Left ventricle myocardium superior (tissue), 1 donor: ENCODE data around the gene RTN4RL1. TPM values are rescaled to one million over a fixed set of nuclear protein-coding genes. Genes with fewer than 3 reads are reported as not detected.
"Not testable (repeated sequence)": the region's sequence is repeated elsewhere in the genome, so short reads cannot be mapped to it uniquely, and the experiment has no call there.

Source experiments
- ATAC-seq: fragments of 200-7000 bp; cut with Tn5 transposase; one replicate; pipeline ENCODE4 v1.9.1; 2020; ENCODE audit warnings: mild to moderate bottlenecking, moderate library complexity
- DNase-seq: peaks from one replicate; pipeline ENCODE4 v3.0.0-alpha.2; 2020
- intact Hi-C: fragments of 100-400 bp; cut with micrococcal nuclease; formaldehyde crosslinking; loops from one replicate; pipeline ENCODE4 v1.11.0; 2022
- total RNA-seq: library from RNA; stranded (reverse); fragmentation: NEBNext Ultra II Directional; extraction: Animal tissue kit (Norgen Biotek cat#: 25700); gene quantifications from one replicate; pipeline ENCODE4 v1.2.1, GENCODE V29; 2021
- donor health status: DM: no; HTN: yes; CAD: no; lungs with severe emphysema.

RTN4RL1 gene
- total RNA-seq, 1 donor from 2014 or later = 1.9 TPM

DNA sequence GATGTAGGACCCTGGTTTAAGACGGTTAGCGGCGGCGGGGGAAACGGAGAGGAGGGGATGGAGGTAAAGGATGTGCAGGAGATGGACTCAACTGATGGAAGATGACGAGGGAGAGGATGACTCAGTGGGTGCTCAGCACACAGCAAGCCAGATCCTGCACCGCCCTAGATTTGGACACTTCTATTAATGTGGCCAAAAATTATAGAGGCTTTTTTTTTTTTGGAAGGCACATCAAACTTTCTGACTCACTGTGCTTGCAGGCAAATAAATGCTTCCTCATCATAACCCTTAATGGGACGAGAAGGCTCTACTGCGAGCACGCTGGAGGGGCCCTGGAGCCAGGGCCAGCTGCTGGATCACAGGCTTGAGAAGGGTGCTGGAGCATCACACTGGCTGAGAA, 36.0 kb downstream of the RTN4RL1 start:
- ATAC-seq = peak; percentile 37
- DNase-seq = peak; percentile 31
- intact Hi-C loops = no loop called here

DNA sequence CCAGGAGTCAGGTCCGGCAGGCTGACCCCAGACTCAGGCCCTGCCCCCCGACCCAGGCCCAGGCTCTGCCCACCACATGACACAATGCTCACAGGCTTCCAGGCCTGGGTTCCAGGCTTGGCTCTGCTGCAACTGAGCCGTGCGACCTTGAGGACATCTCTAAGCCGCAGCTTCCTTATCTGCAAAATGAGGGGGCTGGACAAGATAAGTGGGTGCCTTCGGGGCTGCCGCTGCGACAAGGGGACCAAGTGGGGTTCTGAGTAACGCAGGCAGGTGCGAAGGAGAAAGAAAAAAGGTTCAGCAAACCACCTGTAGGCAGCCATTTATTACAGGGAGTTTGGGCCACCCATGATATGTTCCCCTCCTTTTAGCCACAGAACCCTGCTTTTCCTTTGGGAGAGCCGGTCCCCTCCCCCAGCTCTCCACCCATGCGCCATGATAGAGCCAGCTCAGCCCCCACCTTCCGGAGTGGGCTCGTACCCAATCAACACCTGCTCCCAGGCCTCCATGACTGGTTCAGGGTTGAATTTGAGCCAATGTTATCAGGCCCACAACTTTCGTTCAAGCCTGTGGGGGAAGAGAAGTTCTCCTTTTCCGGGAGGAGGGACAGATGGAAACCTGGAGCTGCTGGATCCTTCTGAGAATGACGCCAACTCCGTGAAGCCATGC, 38.2 kb downstream of the RTN4RL1 start:
- DNase-seq = no peak
- intact Hi-C loops = no loop called here
- ATAC-seq = peak; percentile 16

DNA sequence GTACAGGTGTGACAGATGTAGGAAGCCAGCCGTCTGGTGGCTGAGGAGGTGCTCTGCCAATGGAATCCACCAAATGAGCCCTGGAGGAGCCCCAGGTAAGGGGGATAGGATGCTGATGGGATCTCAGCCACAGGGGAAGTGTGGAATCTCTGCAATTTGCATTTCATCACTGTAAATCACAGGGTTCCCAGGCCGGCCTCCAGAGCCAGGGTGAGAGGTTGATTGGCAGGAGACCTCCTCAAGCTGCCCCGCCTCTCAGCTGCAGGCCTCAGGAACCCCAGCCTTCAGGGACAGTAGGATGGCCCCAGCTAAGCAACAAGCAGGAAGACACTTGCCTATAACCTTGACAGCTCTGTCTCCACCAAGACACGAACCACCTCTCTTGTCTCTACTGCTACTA, 39.4 kb downstream of the RTN4RL1 start:
- ATAC-seq (no peak), DNase-seq (no peak)
- intact Hi-C loops = no loop called here

DNA sequence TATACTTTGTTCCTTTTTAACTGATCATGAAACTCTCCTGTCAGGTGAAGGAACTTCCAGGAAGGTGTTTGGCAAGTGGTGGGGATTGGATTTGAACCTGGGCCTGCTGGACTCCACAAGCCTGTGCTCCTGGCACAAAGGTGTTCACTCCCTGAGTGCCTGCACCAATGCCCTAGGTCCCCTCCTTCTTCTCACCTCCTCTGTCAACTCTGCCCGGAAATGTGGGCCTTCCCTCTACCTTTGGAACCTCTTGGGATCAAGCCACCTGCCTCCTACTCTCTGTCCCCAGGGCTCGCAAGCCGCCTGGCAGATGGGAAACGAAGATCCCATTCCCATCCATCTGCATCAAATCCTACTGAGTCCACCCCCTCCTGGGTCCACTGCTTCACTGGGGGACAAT, 40.0 kb downstream of the RTN4RL1 start:
- intact Hi-C loops = no loop called here
- DNase-seq = no peak
- no peak for ATAC-seq

DNA sequence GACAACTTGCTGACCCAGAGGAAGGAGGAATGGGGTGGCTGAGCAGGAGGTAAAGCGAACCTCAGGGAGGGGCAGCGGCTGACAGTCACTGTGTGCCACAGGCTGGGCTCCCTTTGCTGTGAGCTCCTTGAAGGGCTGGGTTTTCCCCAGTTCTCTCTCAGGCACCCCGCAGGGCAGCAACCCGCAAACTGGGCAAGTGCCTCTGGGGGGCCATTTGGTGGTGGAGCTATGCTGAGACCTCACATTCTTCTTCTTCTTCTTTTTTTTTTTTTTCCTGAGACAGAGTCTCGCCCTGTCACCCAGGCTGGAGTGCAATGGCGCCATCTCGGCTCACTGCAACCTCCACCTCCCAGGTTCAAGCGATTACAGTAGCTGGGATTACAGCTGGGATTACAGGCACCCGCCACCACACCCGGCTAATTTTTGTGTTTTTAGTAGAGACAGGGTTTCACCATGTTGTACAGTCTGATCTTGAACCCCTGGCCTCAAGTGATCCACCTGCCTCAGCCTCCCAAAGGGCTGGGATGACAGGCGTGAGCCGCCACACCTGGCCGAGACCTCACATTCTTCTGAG, 42.3 kb downstream of the RTN4RL1 start:
- ATAC-seq, intact Hi-C loops: not testable (repeated sequence)

DNA sequence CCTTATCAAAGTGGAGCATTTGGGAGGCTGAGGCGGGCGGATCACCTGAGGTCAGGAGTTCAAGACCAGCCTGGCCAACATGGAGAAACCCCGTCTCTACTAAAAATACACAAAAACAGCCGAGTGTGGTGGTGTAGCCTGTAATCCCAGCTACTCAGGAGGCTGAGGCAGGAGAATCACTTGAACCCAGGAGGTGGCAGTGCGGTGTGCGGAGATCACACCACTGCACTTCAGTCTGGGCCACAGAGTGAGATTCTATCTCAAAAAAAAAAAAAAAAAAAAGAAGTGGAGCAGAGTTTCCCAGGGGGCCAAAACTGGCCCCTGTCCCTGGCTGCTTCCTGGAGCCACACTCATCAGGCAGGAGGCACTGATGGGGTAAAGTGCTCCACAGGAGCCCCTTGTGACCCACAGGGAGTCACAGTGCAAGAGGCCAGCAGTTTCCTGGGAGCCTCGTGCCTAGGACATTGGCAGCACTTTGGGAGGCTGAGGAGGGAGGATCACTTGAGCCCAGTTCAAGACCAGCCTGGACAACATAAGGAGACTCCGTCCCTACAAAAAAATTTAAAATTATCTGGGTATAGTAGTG, 44.4 kb downstream of the RTN4RL1 start:
- ATAC-seq (no peak), DNase-seq (no peak)
- intact Hi-C loops = no loop called here

More for the DNA sequence above, 42.3 kb downstream of the RTN4RL1 start:
- DNase-seq = not testable (repeated sequence)

DNA sequence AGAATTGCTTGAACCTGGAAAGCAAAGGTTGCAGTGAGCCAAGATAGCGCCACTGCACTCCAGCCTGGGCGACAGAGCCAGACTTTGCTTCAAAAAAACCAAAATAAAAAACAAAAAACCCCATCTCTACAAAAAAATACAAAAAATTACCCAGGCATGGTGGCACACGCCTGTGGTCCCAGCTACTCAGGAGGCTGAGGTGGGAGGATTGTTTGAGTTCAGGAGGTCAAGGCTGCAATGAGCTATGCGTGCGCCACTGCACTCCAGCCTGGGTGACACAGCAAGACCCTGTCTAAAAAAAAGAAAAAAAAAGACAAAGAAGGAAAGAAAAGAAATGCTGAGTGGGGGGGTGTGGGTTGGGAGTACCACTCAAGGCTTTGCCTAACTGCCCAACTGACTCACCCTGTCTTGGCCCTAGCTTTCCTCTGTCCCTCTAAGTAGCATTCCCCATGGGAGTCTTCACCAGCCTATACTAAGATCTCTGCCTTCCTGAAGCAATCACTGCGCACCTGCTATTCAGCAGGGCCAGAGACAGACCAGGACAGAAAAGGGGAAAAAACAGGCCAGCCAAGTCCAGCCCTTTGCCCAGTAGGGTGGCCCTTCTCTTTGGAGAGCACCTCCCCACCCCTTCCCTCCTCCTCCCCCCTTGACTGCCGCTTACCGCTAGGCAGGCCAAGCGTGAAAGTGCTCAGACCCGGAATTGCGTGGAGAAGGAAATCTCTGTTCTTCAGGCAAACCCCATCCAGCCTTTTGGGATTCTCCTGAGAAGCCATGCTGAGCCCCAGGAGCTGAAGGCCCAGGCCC, 45.8 kb downstream of the RTN4RL1 start:
- intact Hi-C loops = no loop called here
- DNase-seq (no peak), ATAC-seq (no peak)

DNA sequence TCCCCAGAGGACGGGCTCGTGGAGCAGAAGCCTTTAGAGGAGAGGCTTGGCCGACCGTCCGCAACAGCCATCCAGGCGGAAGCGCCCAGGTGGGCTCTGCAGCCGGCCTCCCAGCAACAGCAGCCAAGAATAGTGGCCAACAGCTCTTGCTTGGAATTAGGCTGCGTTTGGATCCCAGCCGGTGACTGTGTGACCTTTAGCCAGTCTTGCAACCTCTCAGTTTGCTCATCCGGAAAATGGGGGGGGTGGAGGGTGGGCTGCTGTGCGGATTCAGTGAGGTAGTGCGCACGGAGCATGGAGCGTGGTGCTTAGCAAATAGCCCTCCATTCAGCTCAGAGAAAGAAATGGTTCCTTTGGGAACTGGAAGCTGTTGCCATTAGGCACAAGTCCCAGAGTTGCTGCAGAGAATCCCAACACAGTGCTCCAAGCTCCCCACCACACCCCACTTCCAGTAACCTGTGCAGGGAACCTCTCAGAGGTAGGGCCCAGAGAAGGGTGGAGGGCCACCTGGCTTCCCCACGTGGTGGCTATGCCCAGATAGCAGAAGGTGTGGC, 46.7 kb downstream of the RTN4RL1 start:
- no peak for DNase-seq
- ATAC-seq = no peak
- intact Hi-C loops = no loop called here

DNA sequence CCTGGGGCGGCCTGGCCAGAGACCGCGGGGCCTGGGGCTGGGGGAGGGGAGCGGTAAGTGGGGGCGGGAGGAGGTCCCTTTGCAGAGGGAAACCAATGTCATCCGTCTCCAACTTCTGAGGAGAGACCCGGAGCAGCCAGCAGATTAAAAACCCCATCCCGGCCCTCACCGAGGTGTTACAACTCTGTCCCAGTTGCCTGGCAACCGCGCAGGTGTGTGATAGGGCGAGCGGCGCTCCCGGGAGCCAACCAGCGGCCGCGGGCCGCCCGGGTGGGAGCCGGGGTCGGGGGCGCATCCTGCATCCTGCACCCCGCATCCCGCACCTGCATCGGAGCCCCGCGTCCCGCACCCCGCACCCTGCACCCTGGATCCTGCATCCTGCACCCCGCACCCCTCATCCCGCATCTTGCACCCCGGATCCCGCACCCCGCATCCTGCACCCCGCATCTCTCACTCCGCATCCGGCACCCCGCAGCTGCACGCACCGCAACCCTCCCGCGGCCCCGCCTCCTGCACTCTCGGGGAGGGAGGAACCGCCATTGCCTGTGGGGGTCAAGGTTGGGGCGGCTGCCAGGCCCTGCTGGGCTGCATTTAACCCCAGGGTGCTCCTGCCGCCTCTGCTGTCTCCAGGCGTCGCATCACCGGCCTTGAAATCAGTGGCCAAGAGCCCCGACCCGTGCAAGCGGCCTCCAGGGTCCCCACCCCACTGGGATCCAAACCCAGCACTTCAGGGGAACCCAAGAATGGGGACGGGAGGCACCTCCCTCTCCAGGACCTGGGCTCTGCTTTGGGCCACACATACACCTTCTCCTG, 47.3 kb downstream of the RTN4RL1 start:
- intact Hi-C loops = no loop called here
- DNase-seq (no peak), ATAC-seq (peak; percentile 62)

DNA sequence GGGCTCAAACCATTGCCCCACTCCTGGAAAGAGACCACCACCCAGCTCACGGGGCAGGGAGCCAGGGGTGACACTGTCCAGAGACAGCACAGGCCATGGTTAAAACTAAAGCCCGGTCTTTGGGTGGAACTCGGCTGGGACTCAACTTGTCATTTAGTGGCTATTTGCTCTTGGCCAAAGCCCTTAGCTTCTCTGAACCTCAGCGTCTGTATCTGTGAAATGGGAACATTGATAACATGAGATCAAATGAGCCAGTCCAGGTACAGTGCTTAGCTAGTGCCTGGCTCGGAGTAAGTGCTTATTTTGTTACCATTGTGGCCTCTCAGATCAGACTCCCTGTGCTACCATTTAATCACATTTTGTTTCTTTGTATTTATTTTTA, 48.5 kb downstream of the RTN4RL1 start:
- intact Hi-C loops = no loop called here
- no peak for DNase-seq
- ATAC-seq = no peak

DNA sequence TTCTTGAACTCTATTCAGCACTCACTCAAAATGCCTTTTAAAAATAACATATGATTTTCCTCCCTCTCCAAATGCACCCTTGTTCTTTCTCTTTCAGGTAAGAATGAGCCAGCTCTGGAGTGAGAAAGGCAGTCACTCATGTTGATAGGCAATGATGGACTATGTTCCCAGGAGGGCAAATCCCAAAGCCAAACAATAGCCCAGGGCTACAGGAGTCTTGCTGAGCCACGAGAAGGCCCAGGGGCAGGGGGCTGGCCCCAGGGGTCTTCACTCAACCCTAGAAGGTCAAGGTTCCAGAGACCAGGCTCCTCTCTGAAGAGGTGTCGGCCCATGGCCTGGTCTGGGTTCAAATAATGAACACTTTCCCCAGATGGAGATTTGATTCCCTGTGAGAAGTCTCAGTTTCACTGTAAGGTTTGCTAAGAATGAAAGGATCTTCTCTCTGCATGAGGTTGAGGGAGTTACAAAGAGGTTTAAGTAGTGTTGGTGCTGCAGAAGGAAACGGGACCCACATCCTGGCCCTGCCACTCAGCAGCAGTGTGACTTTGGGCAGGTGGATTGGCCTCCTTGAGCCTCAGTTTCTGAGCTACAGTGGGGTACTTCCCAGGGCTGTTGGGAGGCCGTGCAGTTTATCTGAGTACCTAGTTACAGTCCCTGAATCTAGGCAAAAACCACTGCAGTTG, 49.0 kb downstream of the RTN4RL1 start:
- no peak for ATAC-seq
- intact Hi-C loops = no loop called here
- DNase-seq = no peak

DNA sequence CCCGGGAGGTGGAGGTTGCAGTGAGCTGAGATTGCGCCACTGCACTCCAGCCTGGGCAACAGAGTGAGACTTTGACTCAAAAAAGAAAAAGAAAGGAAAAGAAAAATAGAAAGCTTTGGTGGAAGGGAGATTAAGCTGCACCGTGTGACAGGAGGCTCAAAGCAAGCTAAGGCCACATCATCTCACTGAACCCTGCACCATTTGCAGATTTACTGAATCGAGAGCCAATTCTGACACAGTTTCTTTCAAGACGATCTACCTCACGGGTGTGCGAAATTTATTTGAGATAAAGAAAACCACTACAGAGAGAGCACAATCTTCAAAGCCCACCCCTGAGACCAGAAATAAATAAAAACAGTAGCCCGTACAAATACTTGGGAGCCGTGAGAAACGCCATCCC, 49.6 kb downstream of the RTN4RL1 start:
- DNase-seq = no peak
- no peak for ATAC-seq
- intact Hi-C loops = no loop called here

DNA sequence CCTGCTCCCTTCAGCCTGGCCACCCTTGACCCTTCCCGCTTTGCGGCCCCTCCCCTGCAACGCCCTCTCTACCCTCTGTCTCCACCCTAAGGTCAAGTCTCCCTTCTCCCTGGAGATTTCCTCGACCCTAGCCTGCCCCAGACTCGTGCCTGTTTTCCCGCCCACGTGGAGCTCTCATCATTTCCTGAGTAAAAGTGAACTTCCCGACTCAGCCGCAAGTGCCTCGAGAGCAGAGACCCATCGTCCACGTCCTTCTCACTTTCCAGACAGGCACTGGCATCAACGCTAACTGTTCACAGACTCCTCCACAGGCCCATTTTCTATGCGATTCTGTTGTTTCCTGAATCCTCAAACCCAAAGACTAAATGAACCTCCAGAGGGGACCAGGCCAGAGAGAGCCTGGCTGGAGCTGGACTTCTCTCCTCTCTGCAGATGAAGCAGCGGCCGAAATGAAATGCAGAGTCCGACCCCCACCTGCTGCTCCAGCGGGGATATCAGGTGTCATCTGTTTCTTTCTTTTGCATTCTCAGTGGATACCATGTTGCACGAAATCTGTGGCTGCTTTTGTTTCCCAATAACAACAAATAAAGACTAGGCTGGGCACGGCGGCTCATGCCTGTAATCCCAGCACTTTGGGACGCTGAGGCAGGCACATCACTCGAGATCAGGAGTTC, 52.5 kb downstream of the RTN4RL1 start:
- peak; percentile 13 for ATAC-seq
- DNase-seq = no peak
- intact Hi-C loops = no loop called here

DNA sequence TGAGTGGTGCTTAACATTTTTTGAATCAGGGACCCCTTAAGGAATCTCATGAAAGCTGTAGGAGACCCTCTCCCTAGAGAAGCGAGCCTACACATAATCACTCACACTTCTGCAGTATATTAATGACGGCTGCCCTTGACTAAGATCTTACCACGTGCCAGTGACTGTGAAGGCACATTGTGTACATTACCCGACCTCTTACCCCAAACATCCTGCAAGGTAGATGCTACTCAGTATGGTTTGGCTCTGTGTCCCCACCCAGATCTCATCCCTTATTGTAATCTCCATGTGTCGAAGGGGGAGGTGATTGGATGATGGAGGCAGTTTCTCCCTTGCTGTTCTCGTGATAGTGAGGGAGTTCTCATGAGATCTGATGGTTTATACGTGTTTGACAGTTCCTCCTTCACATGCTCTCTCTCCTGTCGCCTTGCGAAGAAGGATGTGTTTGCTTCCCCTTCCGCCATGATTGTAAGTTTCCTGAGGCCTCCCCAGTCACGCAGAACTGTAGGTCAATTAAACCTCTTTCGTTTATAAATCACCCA, 54.2 kb downstream of the RTN4RL1 start:
- DNase-seq (no peak), ATAC-seq (no peak)
- intact Hi-C loops = no loop called here

DNA sequence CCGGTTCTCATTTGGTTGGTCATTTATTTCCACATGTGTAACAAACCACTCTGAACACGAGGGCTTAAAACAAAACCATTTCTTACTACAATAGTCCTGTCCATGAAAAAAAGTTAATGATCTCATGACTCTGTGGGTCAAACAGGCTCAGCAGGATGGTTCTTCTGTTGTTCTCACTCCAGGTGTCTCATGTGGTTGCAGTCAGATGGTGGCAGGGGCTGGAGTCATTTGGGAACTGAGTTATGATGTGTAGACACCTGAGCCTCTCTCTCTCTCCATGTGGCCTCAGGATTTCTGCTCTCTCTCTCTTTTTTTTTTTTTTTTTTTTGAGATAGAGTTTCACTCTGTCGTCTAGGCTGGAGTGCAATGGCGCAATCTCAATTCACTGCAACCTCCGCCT, 55.4 kb downstream of the RTN4RL1 start:
- ATAC-seq (no peak), DNase-seq (no peak)
- intact Hi-C loops = no loop called here

DNA sequence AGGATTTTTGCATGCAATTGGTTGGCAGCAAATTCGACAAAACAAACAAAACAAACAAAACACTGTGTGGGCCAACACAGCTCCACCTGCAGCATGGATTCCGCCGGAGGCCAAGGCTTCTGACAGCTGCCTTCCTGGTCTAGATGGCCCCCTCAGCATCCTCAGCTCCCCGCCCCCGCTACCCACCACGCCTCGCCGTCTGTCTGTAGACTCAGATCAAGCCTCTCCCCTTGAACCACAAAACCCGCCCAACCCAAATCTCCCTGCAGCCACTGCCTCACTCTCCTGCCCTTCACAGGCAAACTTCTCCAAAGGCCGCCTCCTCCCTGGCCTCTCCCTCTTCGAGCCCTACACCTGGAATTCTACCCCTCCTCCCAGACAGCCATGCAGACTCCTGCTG, 57.9 kb downstream of the RTN4RL1 start:
- intact Hi-C loops = no loop called here
- no peak for DNase-seq
- no peak for ATAC-seq

DNA sequence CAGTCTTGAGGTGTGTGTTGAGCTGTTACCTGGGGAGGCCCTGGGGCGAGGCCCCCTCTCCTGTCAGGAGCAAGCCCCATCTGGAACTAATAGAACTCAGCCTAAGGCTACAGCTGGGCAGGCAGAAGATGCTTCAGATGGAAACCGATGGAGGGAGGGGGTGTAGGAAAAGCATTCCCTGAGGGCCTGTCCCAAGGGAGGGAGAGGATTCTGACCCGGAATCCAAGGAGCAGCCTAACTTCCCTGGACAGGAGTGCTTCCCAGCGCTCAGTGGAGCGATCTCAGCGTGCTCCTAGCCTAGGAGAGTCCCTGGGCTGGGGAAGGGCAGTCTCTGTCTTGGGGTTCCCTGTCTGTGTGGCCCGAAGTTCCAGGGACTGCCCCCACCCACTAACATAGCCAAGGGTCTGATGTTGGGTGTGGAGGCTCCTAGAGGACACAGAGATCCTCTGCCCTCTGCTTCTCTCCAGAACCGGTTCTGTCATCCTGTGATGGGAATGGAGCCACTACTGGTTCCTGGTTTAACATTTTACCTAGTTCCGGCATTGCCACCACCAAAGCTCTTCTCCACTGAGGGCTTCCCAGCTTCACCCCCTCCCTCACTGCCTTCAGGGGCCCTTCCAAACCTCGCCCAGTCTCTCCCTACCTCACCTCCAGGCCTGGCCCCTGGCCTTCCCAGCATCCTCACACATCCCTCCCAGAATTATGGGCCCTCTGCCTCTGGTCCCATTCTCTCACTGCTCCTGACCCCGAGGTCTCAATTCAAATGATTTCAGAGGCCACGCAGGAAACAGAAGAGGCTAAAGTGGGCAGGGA, 58.7 kb downstream of the RTN4RL1 start:
- no peak for DNase-seq
- no peak for ATAC-seq
- intact Hi-C loops = no loop called here
